Common myeloid progenitor, CD34-positive (primary cell): Measurements from ENCODE around the gene BCR.

ENCODE experiments used
- CTCF ChIA-PET: fragments of 350-600 bp; sonication (Branson Sonifier 250); formaldehyde crosslinking; loops from one replicate; lab custom pipeline; 2021; ENCODE audit warnings: antibody characterized with exemption; lab: Charles Lee
- POLR2A ChIA-PET: fragments of 350-600 bp; sonication (Branson Sonifier 250); formaldehyde crosslinking; loops from one replicate; lab custom pipeline; 2021; ENCODE audit warnings: antibody characterized with exemption; lab: Charles Lee
- DNase-seq, 3 donors: peaks; one replicate each; pipeline versions ENCODE4 v3.0.0 to v3.0.0-alpha.2; 2013
- H3K27ac ChIP-seq, 2 experiments: 1 replicate in 1 of 2; 2 replicates in 1 of 2; pipeline ENCODE4 v1.7.0; 2013; ENCODE audit warnings: inconsistent platforms in 2 of 2, low read length in 2 of 2, mild to moderate bottlenecking in 2 of 2, low read depth in 1 of 2, moderate library complexity in 1 of 2; ENCODE audit not compliant: severe bottlenecking in 2 of 2, insufficient read depth in 1 of 2, poor library complexity in 1 of 2
- H3K27me3 ChIP-seq, 5 experiments: replicated peaks in 2 of 5; 1 replicate in 3 of 5; 2 replicates in 2 of 5; pipeline versions ENCODE4 v1.6.1 to v1.7.0; 2013; ENCODE audit warnings: low read length in 4 of 5, mild to moderate bottlenecking in 2 of 5, moderate library complexity in 2 of 5, inconsistent platforms in 1 of 5; ENCODE audit not compliant: insufficient read depth in 5 of 5, control insufficient read depth in 4 of 5
- H3K36me3 ChIP-seq, 4 experiments: 1 replicate in 2 of 4; 2 replicates in 2 of 4; pipeline versions ENCODE4 v1.6.1 to v1.7.0; 2013; ENCODE audit warnings: low read length in 3 of 4, control low read depth in 1 of 4, mild to moderate bottlenecking in 1 of 4; ENCODE audit not compliant: control insufficient read depth in 4 of 4, insufficient read depth in 4 of 4
- H3K4me1 ChIP-seq, 4 experiments: 1 replicate in 3 of 4; 2 replicates in 1 of 4; pipeline versions ENCODE4 v1.6.1 to v1.7.1; 2013; ENCODE audit warnings: low read length in 3 of 4, mild to moderate bottlenecking in 3 of 4, control low read depth in 1 of 4, inconsistent platforms in 1 of 4, moderate library complexity in 1 of 4; ENCODE audit not compliant: control insufficient read depth in 4 of 4, insufficient read depth in 4 of 4; ENCODE audit errors: control extremely low read depth in 1 of 4
- H3K4me3 ChIP-seq, 7 experiments: 1 replicate in 4 of 7; 2 replicates in 3 of 7; pipeline versions ENCODE4 v1.5.1 to v1.7.0; 2013; ENCODE audit warnings: mild to moderate bottlenecking in 7 of 7, low read length in 6 of 7, moderate library complexity in 6 of 7, inconsistent platforms in 2 of 7, low read depth in 2 of 7, control low read depth in 1 of 7; ENCODE audit not compliant: insufficient read depth in 4 of 7, control insufficient read depth in 1 of 7; ENCODE audit errors: extremely low read depth in 1 of 7
- H3K9me3 ChIP-seq, 5 experiments: 1 replicate in 4 of 5; 2 replicates in 1 of 5; pipeline versions ENCODE4 v1.6.1 to v1.7.1; 2013; ENCODE audit warnings: low read length in 4 of 5, mild to moderate bottlenecking in 2 of 5, inconsistent platforms in 1 of 5, low read depth in 1 of 5, moderate library complexity in 1 of 5; ENCODE audit not compliant: control insufficient read depth in 4 of 5, insufficient read depth in 2 of 5; ENCODE audit errors: control extremely low read depth in 1 of 5
- WGBS: methylation state at CpG from one replicate; pipeline ENCODE4 v1.1.5; 2013; ENCODE audit not compliant: insufficient coverage; 5-methylcytosine and 5-hydroxymethylcytosine counted together

BCR gene

DNA sequence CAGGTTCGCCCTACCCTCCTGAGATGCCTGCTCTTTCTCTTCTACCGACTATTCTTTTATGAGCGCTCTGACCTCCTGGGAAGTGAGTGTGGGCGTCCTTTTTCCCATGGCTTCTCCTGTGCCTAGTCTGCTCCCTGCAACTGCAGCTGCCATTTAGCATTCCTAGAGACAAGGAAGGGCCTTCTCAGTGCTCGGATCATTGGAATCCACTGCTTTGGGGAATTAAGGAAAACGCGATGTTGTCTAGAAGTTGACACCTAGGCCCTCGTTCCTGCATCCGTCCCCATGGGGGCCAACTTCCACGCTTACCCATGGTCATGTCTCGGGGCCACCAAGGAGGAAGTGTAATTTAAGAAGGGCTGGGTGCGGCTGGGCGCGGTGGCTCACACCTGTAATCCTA lies 95.4 kb downstream of the BCR start:
- peaks cover 20 to 95% (median 83%) of the 10 kb centered on the region in 4 experiments for H3K36me3 ChIP-seq

DNA sequence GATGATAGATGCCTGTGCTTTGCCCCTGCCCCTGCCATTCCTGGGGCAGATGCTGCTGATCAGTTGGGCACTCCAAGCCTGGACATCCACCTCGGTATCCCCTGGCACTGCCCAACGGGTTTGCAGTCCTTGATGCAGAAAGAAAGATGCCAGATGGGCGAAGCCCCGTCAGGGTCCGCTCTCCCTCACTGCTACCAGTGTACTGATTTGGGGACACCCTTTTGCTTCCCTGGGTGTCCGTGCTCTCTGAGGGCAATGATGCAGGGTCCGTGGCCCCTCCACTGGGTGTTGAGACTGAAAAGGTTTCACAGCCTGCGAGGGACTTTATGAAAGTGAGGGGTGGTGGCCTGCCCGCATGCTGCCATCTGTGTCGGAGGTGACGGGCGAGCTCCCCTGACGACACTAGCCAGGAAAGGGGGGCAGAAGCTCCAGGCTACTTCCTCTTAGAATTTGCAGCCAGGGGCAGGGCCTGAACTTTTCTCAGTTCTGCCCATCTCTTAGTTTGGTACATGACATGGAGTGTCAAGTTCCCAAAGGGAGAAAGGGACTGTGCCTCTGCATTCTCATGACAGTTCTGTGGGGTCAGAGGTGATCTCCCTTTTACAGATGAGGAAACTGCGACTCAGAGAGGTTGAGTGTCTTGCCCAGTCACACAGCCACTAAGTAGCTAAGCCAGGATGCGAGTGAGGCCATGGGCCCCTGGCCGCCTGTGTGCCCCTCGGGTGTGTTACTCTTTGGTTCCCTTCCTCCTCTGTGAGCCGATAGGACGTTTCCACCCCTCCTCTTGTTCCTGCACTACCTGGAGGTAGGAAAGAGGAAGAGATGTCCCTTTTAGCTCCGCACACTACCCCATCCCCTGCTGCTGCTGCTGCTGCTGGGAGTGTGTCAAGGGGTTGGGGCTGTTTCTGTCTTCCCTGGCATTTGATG lies 96.6 kb downstream of the BCR start:
- Histone ChIP-seq H3K4me3 (no peak overlapping the region), H3K4me1 (peaks cover 0 to 11% (median 9%) of the 10 kb centered on the region in 4 experiments), H3K9me3 (no peaks in the 10 kb centered on the region), H3K27me3 (no peaks in the 10 kb centered on the region), H3K36me3 (peaks cover 19 to 93% (median 79%) of the 10 kb centered on the region in 4 experiments), H3K27ac (no peak overlapping the region)
- POLR2A ChIA-PET: no interaction called here
- peak in 2 of 3 donors; percentile 28 to 44 for DNase-seq
- CTCF ChIA-PET: interaction anchor here (0.6 to 3.5 kb wide), 6 partner anchors 12 to 320 kb away, joined by 3 to 33 read pairs (median 4); no protein-coding TSS in a partner anchor
- WGBS: 75% methylated on average over 11 of the region's 20 CpGs

More for the DNA sequence above, 95.4 kb downstream of the BCR start:
- 95% methylated on average over 13 of the region's 14 CpGs for WGBS
- no peak for DNase-seq
- POLR2A ChIA-PET: no interaction called here
- Histone ChIP-seq H3K27me3 (no peaks in the 10 kb centered on the region), H3K4me1 (peaks cover 0 to 3% (median 0%) of the 10 kb centered on the region in 4 experiments), H3K9me3 (no peaks in the 10 kb centered on the region), H3K4me3 (no peak overlapping the region), H3K27ac (no peak overlapping the region)
- CTCF ChIA-PET: interaction anchor here (0.7 to 3.5 kb wide), 5 partner anchors 10 to 99 kb away, joined by 3 to 14 read pairs (median 5); no protein-coding TSS in a partner anchor

DNA sequence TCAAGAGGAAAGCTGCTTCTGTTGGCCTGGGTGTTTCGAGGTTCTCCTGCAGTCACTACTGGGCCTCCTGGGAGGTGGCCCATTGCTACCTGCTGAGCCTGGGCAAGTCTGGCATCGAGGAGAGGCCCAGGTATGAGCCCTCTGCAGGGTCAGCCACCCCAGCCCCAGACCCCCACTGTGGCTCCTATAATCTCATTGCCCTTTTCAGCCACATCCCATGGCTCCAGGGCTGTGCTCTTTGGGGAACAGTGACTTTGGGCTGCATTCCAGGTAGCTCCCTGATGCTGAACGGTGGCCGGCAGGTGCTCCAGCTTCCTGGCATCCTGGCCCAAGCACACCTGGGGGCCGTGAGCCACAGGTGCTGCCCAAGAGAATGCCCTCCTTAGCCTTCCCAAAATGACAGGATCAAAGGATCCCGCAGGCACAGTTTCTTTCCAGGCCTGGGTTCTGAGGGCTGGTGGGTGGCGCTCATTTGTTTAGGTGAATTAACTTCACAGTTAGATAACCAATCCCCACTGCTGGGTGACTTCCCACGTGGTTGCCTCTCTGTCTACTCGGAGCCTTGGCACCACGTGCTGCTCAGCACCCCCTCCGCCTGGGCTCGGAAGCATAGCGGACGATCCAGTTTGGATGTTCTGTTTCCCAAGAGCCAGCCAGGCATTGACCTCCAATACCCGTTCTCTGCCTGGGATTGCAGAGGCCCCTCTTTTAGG lies 97.4 kb downstream of the BCR start:
- DNase-seq: no peak
- H3K36me3 ChIP-seq: peaks cover 13 to 93% (median 78%) of the 10 kb centered on the region in 4 experiments
- POLR2A ChIA-PET: no interaction called here
- H3K27me3 ChIP-seq: no peaks in the 10 kb centered on the region
- no peak overlapping the region for H3K4me3 ChIP-seq
- H3K9me3 ChIP-seq: no peaks in the 10 kb centered on the region
- H3K4me1 ChIP-seq: peaks cover 0 to 11% (median 9%) of the 10 kb centered on the region in 4 experiments
- no peak overlapping the region for H3K27ac ChIP-seq
- CTCF ChIA-PET: interaction anchor here (1.1 to 3.5 kb wide), 6 partner anchors 12 to 321 kb away, joined by 3 to 33 read pairs (median 4); no protein-coding TSS in a partner anchor
- WGBS: over 99% methylated on average over 15 of the region's 15 CpGs

DNA sequence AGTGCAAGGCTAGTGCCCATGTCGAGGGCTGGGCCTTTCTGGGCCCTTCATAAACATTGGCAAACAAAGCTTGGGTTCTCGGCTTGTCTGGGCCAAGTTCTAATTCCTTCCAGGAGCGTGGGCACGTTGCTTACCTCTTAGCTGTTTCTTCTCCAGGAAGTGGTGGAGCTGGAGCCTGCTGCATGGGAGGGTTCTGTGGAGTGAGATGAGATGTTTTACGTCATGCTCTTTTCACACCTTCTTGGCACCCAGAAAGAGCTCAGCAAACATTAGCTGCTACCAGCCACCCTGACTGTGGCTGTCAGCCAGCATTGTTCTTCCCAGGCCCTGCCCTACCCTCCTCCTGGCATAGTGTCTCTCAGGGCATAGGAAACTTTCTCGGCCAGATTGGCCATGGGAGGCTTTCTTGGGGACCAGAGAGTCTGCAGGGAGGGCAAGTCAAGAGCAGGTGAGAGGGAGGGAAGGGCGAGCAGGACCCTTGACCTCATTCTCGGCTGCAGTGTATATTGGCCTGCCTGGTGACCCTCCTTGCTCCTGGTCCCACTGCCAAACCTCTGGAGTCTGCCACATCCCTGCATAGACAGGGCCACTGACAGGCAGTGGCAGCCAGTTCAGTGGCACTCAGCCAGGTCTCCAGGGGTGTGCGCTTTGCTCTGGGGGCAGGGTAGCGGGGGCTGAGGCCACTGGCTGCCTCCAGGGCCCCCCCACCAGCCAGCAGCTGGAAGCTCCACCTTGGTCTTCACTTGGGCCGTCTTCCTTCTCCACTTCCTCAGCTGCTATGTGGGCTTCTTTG lies 98.8 kb downstream of the BCR start:
- H3K27ac ChIP-seq: peak overlapping the region in 1 of 2 experiments; percentile 52
- ChIA-PET CTCF (interaction anchor here (0.8 to 3.5 kb wide), 9 partner anchors 11 to 106 kb away, joined by 3 to 33 read pairs (median 4); partner anchors contain the start of gene BCR), POLR2A (no interaction called here)
- H3K27me3 ChIP-seq: no peaks in the 10 kb centered on the region
- DNase-seq: no peak
- H3K4me3 ChIP-seq: no peak overlapping the region
- 83% methylated on average over 10 of the region's 11 CpGs for WGBS
- H3K9me3 ChIP-seq: no peaks in the 10 kb centered on the region
- H3K4me1 ChIP-seq: peaks cover 0 to 11% (median 9%) of the 10 kb centered on the region in 4 experiments
- H3K36me3 ChIP-seq: peaks cover 17 to 93% (median 76%) of the 10 kb centered on the region in 4 experiments

DNA sequence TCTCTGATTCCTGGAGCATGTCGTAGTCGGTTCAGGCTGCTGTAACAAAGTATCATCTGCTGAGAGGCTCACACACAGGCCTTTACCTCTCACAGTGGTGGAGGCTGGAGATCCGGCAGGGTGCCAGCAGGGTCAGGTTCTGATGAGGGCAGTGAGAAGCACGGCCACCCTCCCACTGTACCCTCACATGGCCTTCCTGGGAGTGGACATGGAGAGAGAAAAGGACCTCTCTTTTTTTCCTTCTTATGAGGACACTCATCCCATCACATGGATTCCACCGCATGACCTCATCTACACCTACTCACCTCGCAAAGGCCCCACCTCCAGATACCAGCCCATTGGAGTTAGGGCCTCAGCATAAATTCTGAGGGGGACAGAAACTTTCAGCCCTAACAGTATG lies 99.5 kb downstream of the BCR start:
- WGBS: 78% methylated on average over 3 of the region's 6 CpGs
- CTCF ChIA-PET: interaction anchor here (1.5 to 3.5 kb wide), 3 partner anchors 10 to 103 kb away, joined by 7 to 33 read pairs (median 13); no protein-coding TSS in a partner anchor
- peaks cover 19 to 95% (median 76%) of the 10 kb centered on the region in 4 experiments for H3K36me3 ChIP-seq
- H3K9me3 ChIP-seq: no peaks in the 10 kb centered on the region
- DNase-seq: no peak
- H3K27me3 ChIP-seq: no peaks in the 10 kb centered on the region
- peak overlapping the region in 1 of 2 experiments; percentile 52 for H3K27ac ChIP-seq
- no peak overlapping the region for H3K4me3 ChIP-seq
- POLR2A ChIA-PET: no interaction called here
- H3K4me1 ChIP-seq: peaks cover 0 to 11% (median 9%) of the 10 kb centered on the region in 4 experiments

DNA sequence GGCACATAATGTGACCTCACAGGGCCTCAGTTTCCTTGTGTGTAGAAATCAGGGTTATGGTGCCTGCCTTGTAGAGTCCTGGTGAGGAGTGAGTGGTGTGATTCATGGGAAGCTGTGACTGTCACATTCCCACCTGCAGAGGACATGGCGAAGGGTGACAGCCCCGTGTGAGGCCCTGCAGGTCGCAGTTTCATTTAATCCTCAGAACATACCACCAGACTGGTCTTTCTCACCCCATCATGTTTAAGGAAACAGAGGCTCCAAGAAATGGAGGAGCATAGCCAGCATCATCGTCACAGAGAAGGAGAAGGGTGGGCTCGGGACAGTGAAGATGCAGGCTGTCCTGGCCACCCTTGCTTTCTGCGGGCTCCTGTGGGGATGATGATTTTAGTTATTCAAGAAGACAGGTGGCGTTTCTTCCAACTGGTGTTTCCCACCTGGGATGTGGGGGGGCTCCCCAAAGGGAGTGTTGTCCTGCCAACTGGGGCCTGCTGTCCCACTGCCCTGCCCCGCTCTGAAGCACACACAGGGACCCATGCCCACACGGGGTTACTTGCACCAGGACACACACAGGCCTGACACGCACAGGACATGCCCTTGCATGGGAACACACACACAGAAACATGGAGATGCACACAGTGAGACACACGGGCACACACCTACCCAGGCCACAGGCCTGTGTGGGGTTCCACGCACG lies 100.2 kb downstream of the BCR start:
- no peaks in the 10 kb centered on the region for H3K27me3 ChIP-seq
- H3K4me3 ChIP-seq: no peak overlapping the region
- WGBS: 90% methylated on average over 11 of the region's 13 CpGs
- peaks cover 0 to 11% (median 9%) of the 10 kb centered on the region in 4 experiments for H3K4me1 ChIP-seq
- no peak overlapping the region for H3K27ac ChIP-seq
- ChIA-PET POLR2A (no interaction called here), CTCF (interaction anchor here (0.6 to 3.5 kb wide), 7 partner anchors 9 to 324 kb away, joined by 4 to 80 read pairs (median 13); no protein-coding TSS in a partner anchor)
- no peaks in the 10 kb centered on the region for H3K9me3 ChIP-seq
- H3K36me3 ChIP-seq: peaks cover 19 to 95% (median 76%) of the 10 kb centered on the region in 4 experiments
- DNase-seq: no peak
